SK-N-SH (cell line): ENCODE data around the gene WASL.

Experiments used
- MEF2A ChIP-seq: IDR thresholded peaks from 2 replicates; pipeline ENCODE4 v1.4.0; 2012; ENCODE audit warnings: low read depth, borderline replicate concordance
- TAF1 ChIP-seq: IDR thresholded peaks from 2 replicates; pipeline ENCODE4 v1.6.1; 2012; ENCODE audit warnings: low read depth, mild to moderate bottlenecking, low read length, moderate library complexity, borderline replicate concordance
- TF ChIP-seq, protein P1 (sequence below): fragments of 200-600 bp; sonication (generic); IDR thresholded peaks from 2 replicates; pipeline ENCODE4 v1.6.1; 2017; ENCODE audit warnings: antibody characterized with exemption, mild to moderate bottlenecking, moderate library complexity

DNA sequence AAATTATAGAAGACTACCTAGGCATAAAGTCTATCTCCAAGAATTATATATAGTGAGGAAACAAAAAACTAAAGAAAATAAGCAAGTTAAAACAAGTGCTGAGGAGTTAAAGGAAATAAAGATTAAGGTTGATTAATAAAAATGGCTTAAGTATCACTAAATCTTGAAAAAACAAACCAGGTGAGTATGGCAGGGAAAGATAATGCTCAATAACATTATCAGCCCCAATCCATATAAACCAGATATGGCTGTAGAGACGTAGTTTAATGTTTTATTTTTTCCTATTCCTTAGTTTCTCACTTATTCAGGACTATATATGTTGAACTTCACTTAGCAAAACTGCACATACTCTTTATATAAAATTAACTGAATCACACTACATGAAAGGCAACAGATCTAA is 4.4 kb downstream of the WASL start:
- TF ChIP-seq TAF1 (no peak), MEF2A (no peak)
- TF ChIP-seq, protein P1, sequence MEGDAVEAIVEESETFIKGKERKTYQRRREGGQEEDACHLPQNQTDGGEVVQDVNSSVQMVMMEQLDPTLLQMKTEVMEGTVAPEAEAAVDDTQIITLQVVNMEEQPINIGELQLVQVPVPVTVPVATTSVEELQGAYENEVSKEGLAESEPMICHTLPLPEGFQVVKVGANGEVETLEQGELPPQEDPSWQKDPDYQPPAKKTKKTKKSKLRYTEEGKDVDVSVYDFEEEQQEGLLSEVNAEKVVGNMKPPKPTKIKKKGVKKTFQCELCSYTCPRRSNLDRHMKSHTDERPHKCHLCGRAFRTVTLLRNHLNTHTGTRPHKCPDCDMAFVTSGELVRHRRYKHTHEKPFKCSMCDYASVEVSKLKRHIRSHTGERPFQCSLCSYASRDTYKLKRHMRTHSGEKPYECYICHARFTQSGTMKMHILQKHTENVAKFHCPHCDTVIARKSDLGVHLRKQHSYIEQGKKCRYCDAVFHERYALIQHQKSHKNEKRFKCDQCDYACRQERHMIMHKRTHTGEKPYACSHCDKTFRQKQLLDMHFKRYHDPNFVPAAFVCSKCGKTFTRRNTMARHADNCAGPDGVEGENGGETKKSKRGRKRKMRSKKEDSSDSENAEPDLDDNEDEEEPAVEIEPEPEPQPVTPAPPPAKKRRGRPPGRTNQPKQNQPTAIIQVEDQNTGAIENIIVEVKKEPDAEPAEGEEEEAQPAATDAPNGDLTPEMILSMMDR = no peak
